Measurements from ENCODE around the gene LTC4S.

Gene LTC4S

GRCh38 chr5:179814090-179814489 is 20.3 kb downstream of the LTC4S start:
- DNase-seq: no peak

DNA sequence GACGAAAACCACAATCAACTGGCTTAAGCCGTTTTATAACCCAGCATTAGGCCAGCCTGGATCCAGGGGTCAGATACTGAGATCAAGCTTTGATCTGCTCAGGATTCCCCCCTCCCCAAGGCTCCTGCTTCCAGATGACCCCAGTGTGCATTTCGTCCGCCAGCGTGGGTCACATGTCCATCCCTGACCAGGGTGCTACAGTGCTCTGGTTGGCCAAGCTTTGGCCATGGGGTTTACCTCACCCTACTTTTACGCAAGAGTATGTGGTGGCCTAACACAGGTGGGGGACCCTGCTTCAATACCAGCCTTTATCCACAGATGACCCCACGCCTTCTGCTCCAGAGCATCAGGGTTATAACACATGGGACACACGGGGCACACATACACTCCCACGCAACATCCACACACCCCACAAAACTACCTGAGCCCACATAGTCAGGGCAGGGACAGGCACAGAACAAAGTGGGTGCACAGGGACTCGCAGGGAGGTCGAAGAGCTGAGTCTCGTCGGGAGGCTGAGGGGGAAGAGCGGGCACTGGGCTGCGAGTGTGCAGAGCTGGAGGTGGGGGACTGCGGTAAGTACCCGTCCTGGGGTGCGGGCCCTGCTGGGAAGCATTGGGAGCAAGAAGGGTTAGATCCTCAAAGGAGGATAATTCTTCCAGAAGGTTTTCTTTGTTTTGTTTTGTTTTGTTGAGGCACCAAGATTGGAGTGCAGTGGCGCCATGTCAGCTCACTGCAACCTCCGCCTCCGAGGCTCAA is 21.9 kb downstream of the LTC4S start:
- no peak for DNase-seq

- DNase-seq: no peak
These were observed 22.6 kb downstream of the LTC4S start for GRCh38 chr5:179816401-179816795.

GRCh38 chr5:179816796-179817469 is 23.1 kb downstream of the LTC4S start:
- DNase-seq: no peak

DNA sequence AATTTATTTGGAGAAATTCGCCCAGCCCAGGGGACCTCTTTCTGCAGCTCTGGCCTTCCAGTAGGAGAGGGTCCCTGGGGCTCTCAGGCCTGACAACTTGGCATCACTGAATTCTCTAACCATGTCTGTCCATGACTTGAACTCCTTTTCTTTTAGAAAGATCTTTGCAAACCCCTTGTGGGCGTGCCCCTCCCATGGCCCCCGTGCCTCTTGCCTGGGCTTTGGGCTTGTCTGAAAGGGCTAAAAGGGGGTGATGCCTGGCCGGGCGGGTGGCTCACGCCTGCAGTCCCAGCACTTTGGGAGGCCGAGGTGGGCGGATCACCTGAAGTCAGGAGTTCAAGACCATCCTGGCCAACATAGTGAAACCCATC is 23.7 kb downstream of the LTC4S start:
- DNase-seq: no peak

DNA sequence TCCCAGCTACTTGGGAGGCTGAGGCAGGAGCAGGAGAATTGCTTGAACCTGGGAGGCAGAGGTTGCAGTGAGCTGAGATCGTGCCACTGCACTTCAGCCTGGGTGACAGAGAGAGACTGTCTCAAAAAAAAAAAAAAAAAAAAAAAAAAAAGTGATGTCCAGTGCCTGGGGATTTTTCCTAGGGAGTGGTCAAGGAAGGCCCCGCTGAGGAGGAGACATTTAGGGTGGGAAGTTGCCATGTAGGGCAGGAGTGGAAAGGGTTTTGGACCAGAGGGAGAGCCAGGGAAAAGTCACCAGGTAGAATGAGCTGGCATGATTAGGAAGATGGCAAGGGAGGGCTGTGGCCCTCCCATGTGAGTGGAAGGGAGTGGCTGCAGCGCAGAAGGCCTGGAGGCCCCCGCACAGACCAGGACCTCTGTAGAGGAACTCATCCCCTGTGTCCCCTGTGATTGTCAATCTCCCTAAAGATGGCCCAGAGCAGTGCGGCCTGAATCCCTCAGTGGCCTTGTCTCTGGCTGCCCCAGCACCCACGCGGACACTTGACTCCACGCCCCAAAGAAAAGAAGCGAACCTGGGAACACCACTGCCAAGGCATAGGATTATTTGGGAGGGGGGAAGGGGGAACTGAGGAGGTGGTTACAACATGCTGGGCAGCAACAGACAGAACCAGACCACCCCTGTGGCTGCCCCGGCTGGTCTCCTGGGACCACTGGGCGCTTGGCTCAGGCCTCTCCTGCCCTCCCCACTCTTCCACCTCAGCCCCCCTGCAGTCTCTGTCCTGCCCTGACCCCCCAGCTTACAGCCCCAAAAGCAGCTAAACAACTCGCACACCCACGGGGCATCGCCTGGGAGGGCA is 24.3 kb downstream of the LTC4S start:
- no peak for DNase-seq

- DNase-seq: peak; percentile 95
These were observed 25.0 kb downstream of the LTC4S start for GRCh38 chr5:179818746-179819295.

- DNase-seq: peak; percentile 40
These were observed 25.7 kb downstream of the LTC4S start for GRCh38 chr5:179819296-179820126.

DNA sequence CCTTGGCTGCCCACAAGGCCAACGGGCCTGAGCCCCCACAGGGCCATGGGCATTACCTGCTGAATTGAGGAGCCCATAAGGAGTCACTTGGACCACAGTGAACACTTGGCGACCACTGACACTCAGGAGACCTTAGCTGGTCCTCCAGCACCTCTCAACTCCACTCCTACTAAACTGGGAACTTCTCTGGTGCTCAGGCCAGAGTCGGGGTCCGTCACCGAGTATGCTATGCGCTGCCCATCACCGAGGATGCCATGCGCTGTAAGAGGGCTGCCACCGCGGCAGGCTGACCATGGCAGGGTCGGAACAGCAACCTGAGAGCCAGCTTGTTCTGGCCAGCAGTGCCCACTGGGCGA is 26.3 kb downstream of the LTC4S start:
- DNase-seq: no peak

- DNase-seq: peak; percentile 77
These were observed 26.9 kb downstream of the LTC4S start, which contains the start of gene SQSTM1 for GRCh38 chr5:179820483-179821297. TSS of gene SQSTM1 (plus strand) at chr5:179820905. CDS start at chr5:179820937, 32 bp downstream.

GRCh38 chr5:179821298-179822058 is 27.7 kb downstream of the LTC4S start:
- DNase-seq: peak; percentile 92

GRCh38 chr5:179822059-179822432 is 28.3 kb downstream of the LTC4S start:
- no peak for DNase-seq

DNA sequence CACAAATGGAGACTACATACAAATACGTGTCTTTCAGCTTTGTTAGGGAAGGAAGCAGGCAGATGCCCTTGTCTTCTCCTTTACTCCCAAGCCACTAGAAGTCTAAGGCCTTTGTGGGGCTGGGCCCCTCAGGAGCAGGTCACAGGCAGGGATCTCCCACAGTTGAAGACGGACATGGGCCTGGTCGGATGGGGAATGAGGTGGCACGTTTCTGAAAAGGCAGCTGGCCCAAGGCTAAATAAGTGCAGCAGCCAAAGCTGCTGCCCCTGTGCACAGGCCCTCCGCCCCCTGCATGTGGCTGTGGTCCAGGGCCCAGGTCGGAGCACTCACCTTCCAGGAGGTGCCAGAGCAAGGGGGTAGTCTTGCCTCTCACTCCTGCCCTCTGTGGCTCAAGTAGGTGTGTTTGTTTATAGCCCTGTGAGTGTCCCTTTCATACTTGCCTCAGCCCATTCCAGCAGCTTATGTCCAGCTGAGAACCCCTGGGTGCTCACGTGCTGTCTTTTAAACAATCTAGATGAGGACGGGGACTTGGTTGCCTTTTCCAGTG is 28.7 kb downstream of the LTC4S start:
- no peak for DNase-seq

DNA sequence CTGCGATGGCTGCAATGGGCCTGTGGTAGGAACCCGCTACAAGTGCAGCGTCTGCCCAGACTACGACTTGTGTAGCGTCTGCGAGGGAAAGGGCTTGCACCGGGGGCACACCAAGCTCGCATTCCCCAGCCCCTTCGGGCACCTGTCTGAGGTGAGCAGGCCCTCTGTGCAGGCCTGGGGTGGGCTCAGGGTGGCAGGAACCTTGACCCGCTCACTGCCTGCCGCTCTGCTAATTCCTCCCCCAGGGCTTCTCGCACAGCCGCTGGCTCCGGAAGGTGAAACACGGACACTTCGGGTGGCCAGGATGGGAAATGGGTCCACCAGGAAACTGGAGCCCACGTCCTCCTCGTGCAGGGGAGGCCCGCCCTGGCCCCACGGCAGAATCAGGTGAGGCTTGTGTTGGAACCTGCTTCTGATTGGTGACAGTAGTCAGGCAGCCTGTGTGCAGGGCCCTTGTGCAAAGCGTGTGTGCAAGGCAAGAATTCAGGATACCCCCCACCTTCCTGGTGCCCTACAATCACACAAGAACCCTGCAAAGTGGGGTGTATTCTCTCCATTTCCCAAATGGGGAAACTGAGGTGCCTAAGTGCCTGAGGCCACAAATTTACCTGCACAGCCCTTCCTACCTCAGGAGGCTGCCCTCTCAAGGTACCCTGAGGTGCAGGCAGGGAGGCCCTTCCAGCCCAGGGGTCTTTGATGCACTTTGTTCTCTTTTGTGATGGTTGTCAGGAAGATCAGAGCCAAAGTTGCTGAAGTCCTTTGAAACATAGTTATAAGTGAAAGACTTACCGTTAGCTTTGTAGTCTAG is 30.4 kb downstream of the LTC4S start:
- DNase-seq: no peak

- no peak for DNase-seq
These were observed 30.9 kb downstream of the LTC4S start for GRCh38 chr5:179824745-179825112.

DNA sequence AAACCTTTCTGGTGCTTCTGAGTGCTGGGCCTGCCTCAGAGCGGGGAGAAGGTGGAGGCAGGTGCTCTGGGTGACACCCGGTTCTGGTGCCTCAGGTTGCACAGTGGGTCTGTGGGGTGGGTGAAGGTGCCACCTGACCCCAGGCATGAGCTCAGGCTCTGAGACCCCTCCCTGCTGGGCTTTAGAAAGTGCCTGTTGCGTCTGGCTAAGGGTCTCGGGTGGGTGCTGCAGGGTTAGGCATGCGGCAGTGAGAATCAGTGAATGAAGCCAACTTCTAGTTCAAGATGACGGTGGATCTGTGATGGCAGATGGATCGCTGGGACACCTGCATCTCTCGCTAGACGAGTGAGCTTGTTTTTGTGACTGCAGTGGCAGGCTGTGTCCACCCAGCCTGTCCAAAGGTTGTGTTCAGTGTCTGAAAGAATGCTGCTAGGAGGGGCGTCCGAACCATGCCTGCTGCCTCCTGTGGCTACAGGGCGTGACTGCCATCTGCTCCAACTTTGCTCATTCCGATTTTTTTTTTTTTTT is 31.9 kb downstream of the LTC4S start:
- DNase-seq: no peak

- peak; percentile 42 for DNase-seq
These were observed 33.9 kb downstream of the LTC4S start for GRCh38 chr5:179827680-179828079.

GRCh38 chr5:179828756-179829421 is 35.1 kb downstream of the LTC4S start:
- DNase-seq: no peak
